ENCODE results near the gene RAD51B. TPM values are rescaled to one million over a fixed set of nuclear protein-coding genes. Genes with fewer than 3 reads are reported as not detected.

RAD51B gene
- total RNA-seq, 1 experiment from 2014 or later: 16.7 TPM

GRCh38 chr14:67886191-67886590, 66.6 kb downstream of the RAD51B start:
- Mint-ChIP-seq H3K9me3 (no peaks in the 10 kb centered on the region), H3K4me3 (no peak overlapping the region), H3K36me3 (ENCODE audit: insufficient read depth in 1 of 3, low read depth in 3 of 3) (no peaks in the 10 kb centered on the region), H3K4me1 (peaks cover 4 to 8% of the 10 kb centered on the region in 2 experiments), H3K27ac (no peak overlapping the region), H3K27me3 (ENCODE audit: low read depth) (no peaks in the 10 kb centered on the region)
- no peak overlapping the region for H3K23ac ChIP-seq (ENCODE audit: insufficient read length, low read depth, low read length)
- H4K5ac ChIP-seq (ENCODE audit: insufficient read length, low read depth, low read length): no peak overlapping the region
- no peak overlapping the region for H4K8ac ChIP-seq (replicated peaks; ENCODE audit: insufficient read length, low read depth, low read length)
- peaks cover 2% of the 10 kb centered on the region for H3K79me1 ChIP-seq (ENCODE audit: insufficient read depth, low read depth, low read length, poor library complexity, severe bottlenecking)
- no peaks in the 10 kb centered on the region for H3K4me1 ChIP-seq (ENCODE audit: insufficient read depth, low read length)
- H2BK120ac ChIP-seq (ENCODE audit: low read depth, low read length, poor library complexity, severe bottlenecking): no peak overlapping the region
- H3K14ac ChIP-seq (ENCODE audit: insufficient read depth, low read length): no peak overlapping the region
- no peaks in the 10 kb centered on the region for H3K79me2 ChIP-seq (ENCODE audit: insufficient read depth, low read length)
- H2BK20ac ChIP-seq (ENCODE audit: low read depth, low read length, poor library complexity, severe bottlenecking): no peak overlapping the region
- no peaks in the 10 kb centered on the region for H4K20me1 ChIP-seq (ENCODE audit: control insufficient read depth, insufficient read depth, insufficient read length)
- no peak for TF ChIP-seq CTCF (conservative IDR thresholded peaks at IDR 0.05)
- no peaks in the 10 kb centered on the region for H3K27me3 ChIP-seq (ENCODE audit: insufficient read depth, low read length)
- no peaks in the 10 kb centered on the region for H3K9me3 ChIP-seq (ENCODE audit: control insufficient read depth, low read depth, low read length)
- no peak overlapping the region for H3K4ac ChIP-seq (ENCODE audit: low read depth, low read length)
- no peak overlapping the region for H3K56ac ChIP-seq (ENCODE audit: insufficient read length, low read depth, low read length)
- H3K27ac ChIP-seq (ENCODE audit: insufficient read length, low read depth, low read length): no peak overlapping the region
- no peak overlapping the region for H2BK12ac ChIP-seq (ENCODE audit: insufficient read length, low read depth, low read length)
- H2AK5ac ChIP-seq (ENCODE audit: insufficient read length, low read length): no peak overlapping the region
- H3K4me2 ChIP-seq (ENCODE audit: insufficient read depth, insufficient read length, low read length): no peak overlapping the region
- H3K18ac ChIP-seq (ENCODE audit: insufficient read length, low read depth, low read length): no peak overlapping the region
- no peak overlapping the region for H3T11ph ChIP-seq (ENCODE audit: low read length)
- no peak overlapping the region for H2BK15ac ChIP-seq (ENCODE audit: low read depth, low read length)
- no CpG with 5 or more reads among the region's 2 CpGs for whole genome bisulfite sequencing (ENCODE audit: extremely low coverage, insufficient read length, low lambda C conversion rate)
- H2AFZ ChIP-seq (ENCODE audit: low read length): no peak overlapping the region
- H4K91ac ChIP-seq (ENCODE audit: insufficient read length, low read depth, low read length): no peak overlapping the region
- no peak for DNase-seq
- H3K9ac ChIP-seq (ENCODE audit: extremely low read depth, insufficient read length, low read length): no peak overlapping the region
- H3K23me2 ChIP-seq (ENCODE audit: insufficient read length, low read depth, low read length, poor library complexity, severe bottlenecking): no peaks in the 10 kb centered on the region
- H2BK5ac ChIP-seq (ENCODE audit: insufficient read length, low read length): no peak overlapping the region
